ENCODE measurements around the gene MOB4. TPM values are rescaled to one million over a fixed set of nuclear protein-coding genes. Genes with fewer than 3 reads are reported as not detected.

MOB4 gene
- total RNA-seq, 2 donors from 2014 or later = 24.7 to 34.1 TPM

DNA sequence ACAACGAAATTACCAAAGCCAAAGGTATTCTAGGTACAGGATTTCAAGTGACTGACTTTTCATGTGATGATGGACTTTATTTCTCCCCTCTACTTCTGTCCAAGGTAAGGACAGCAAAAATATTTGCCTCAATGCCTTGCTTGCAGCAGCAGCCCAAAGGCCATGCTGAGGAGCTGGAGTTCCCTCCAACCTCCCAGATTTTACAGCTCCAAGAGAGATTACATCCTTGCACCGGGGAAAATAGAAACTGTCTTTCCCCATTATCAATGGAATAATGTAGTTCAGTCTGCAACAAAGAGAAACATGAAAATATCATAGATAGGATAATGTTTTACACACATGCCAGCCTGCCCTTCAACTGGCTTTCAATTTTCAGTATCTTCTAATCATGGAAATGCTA lies 29.7 kb upstream of the MOB4 start:
- H3K27me3 ChIP-seq = no peaks in the 10 kb centered on the region
- DNase-seq = no peak
- peaks cover 9% of the 10 kb centered on the region for H3K36me3 ChIP-seq
- TF ChIP-seq CTCF (IDR thresholded peaks at IDR 0.05) = no peak
- intact Hi-C loops (cut with DNase I) = loop anchor here (5.0 kb wide), 1 partner anchor 74 kb away; no protein-coding TSS in a partner anchor
- H3K9ac ChIP-seq (ENCODE audit: low read depth in 2 of 2, low read length in 2 of 2) = no peak overlapping the region
- no peaks in the 10 kb centered on the region for H3K4me1 ChIP-seq
- no peak overlapping the region for H3K4me3 ChIP-seq
- no peak overlapping the region for H3K27ac ChIP-seq
- no peaks in the 10 kb centered on the region for H3K9me3 ChIP-seq

GRCh38 chr2:197487385-197487784 lies 28.5 kb upstream of the MOB4 start:
- no peaks in the 10 kb centered on the region for H3K4me1 ChIP-seq
- no peaks in the 10 kb centered on the region for H3K27me3 ChIP-seq
- TF ChIP-seq CTCF (IDR thresholded peaks at IDR 0.05) = no peak
- peaks cover 20% of the 10 kb centered on the region for H3K36me3 ChIP-seq
- H3K9me3 ChIP-seq = no peaks in the 10 kb centered on the region
- no peak overlapping the region for H3K27ac ChIP-seq
- H3K4me3 ChIP-seq = no peak overlapping the region
- no peak overlapping the region for H3K9ac ChIP-seq (ENCODE audit: low read depth in 2 of 2, low read length in 2 of 2)
- intact Hi-C loops (cut with DNase I) = loop anchor here (5.0 kb wide), 1 partner anchor 75 kb away; no protein-coding TSS in a partner anchor
- no peak for DNase-seq

- no peak for DNase-seq
- Histone ChIP-seq H3K4me3 (no peak overlapping the region), H3K36me3 (peaks cover 17% of the 10 kb centered on the region), H3K27me3 (no peaks in the 10 kb centered on the region), H3K9ac (ENCODE audit: low read depth in 2 of 2, low read length in 2 of 2) (no peak overlapping the region), H3K4me1 (peaks cover 6% of the 10 kb centered on the region), H3K9me3 (no peaks in the 10 kb centered on the region), H3K27ac (no peak overlapping the region)
- TF ChIP-seq CTCF (IDR thresholded peaks at IDR 0.05) = no peak
- intact Hi-C loops (cut with DNase I) = no loop called here
Measured at GRCh38 chr2:197495433-197496134, 20.3 kb upstream of the MOB4 start.

DNA sequence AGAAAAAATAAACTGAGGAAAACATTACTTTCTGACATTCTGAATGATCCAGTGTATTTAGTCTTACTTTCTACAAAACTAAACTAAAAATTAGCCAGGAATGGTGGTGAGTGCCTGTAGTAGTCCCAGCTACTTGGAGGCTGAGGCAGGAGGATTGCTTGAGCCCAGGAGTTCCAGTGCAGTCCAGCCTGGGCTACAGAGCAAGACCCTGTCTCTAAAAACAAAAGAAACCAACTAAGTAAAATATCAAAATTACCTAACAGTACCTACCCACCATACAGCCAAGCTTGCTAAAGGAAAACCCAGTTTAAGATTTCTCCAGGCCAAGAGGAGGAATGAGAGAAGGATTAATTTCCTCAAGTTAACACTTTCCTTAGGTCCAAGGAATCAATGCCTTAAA lies 19.2 kb upstream of the MOB4 start:
- intact Hi-C loops (cut with DNase I) = no loop called here
- no peak overlapping the region for H3K9ac ChIP-seq (ENCODE audit: low read depth in 2 of 2, low read length in 2 of 2)
- H3K27me3 ChIP-seq = no peaks in the 10 kb centered on the region

GRCh38 chr2:197497326-197497725 lies 18.5 kb upstream of the MOB4 start:
- H3K9ac ChIP-seq (ENCODE audit: low read depth in 2 of 2, low read length in 2 of 2) = no peak overlapping the region
- peaks cover 3% of the 10 kb centered on the region for H3K36me3 ChIP-seq
- DNase-seq = no peak
- no peak for TF ChIP-seq CTCF (IDR thresholded peaks at IDR 0.05)
- H3K27me3 ChIP-seq = no peaks in the 10 kb centered on the region
- intact Hi-C loops (cut with DNase I) = no loop called here
- H3K4me3 ChIP-seq = no peak overlapping the region
- peaks cover 10% of the 10 kb centered on the region for H3K4me1 ChIP-seq
- H3K9me3 ChIP-seq = no peaks in the 10 kb centered on the region
- no peak overlapping the region for H3K27ac ChIP-seq

More for the DNA sequence above, 19.2 kb upstream of the MOB4 start:
- TF ChIP-seq CTCF (IDR thresholded peaks at IDR 0.05) = no peak
- Histone ChIP-seq H3K4me1 (peaks cover 6% of the 10 kb centered on the region), H3K4me3 (no peak overlapping the region), H3K27ac (no peak overlapping the region), H3K36me3 (peaks cover 9% of the 10 kb centered on the region), H3K9me3 (no peaks in the 10 kb centered on the region)
- no peak for DNase-seq
